ENCODE data around the gene MRPL53. TPM values are rescaled to one million over a fixed set of nuclear protein-coding genes. Genes with fewer than 3 reads are reported as not detected.
A peak's percentile ranks its signal among the peaks of the same experiment; 100 is the strongest.

Gene MRPL53
- total RNA-seq, 1 experiment from 2014 or later = 52.1 TPM

GRCh38 chr2:74474481-74474880 is 2.0 kb upstream of the MRPL53 start (continued):
- TF ChIP-seq ZNF263 (CRISPR knock-in tag; IDR thresholded peaks at IDR 0.05; ENCODE audit: low read depth) = no peak
- no peak for TF ChIP-seq NFYB (CRISPR knock-in tag; conservative IDR thresholded peaks at IDR 0.05; ENCODE audit: low read depth)

GRCh38 chr2:74472945-74473258 is 422 bp upstream of the MRPL53 start:
- POLR2A ChIA-PET = interaction anchor here (0.9 to 1.5 kb wide), 6 partner anchors 9 to 223 kb away, joined by 3 to 9 read pairs (median 4); partner anchors contain the start of genes AUP1, CCDC142, HTRA2 and WBP1
- peaks cover 11% of the 10 kb centered on the region for H3K4me1 Mint-ChIP-seq
- no peak for TF ChIP-seq ZNF512 (CRISPR knock-in tag; IDR thresholded peaks at IDR 0.05; ENCODE audit: borderline replicate concordance)
- no peak for TF ChIP-seq E2F4 (CRISPR knock-in tag; IDR thresholded peaks at IDR 0.05; ENCODE audit: borderline replicate concordance, low read depth)
- TF ChIP-seq CREM (CRISPR knock-in tag; IDR thresholded peaks at IDR 0.05) = no peak
- TF ChIP-seq AR (CRISPR knock-in tag; IDR thresholded peaks at IDR 0.05) = no peak
- H3K27ac Mint-ChIP-seq = peak overlapping the region; percentile 99
- no peaks in the 10 kb centered on the region for H3K9me3 Mint-ChIP-seq
- ATAC-seq = no peak
- H3K27me3 Mint-ChIP-seq (ENCODE audit: low read depth) = no peaks in the 10 kb centered on the region
- DNase-seq (ENCODE audit: low spot score) = no peak
- H3K4me3 Mint-ChIP-seq = peak overlapping the region; percentile 96
- CTCF ChIA-PET = interaction anchor here (0.7 to 2.7 kb wide), 7 partner anchors 10 to 138 kb away, joined by 3 to 23 read pairs (median 4); partner anchors contain the start of genes CCDC142, TTC31 and WBP1
- peaks cover 14% of the 10 kb centered on the region for H3K36me3 Mint-ChIP-seq

- peaks cover 11% of the 10 kb centered on the region for H3K4me1 Mint-ChIP-seq
- CTCF ChIA-PET = interaction anchor here (1.0 to 2.7 kb wide), 3 partner anchors 10 to 35 kb away, joined by 3 to 18 read pairs (median 3); partner anchors contain the start of gene WBP1
- H3K27ac Mint-ChIP-seq = peak overlapping the region; percentile 99
- no peak for DNase-seq (ENCODE audit: low spot score)
- no peaks in the 10 kb centered on the region for H3K27me3 Mint-ChIP-seq (ENCODE audit: low read depth)
- H3K4me3 Mint-ChIP-seq = peak overlapping the region; percentile 96
- peaks cover 14% of the 10 kb centered on the region for H3K36me3 Mint-ChIP-seq
- ATAC-seq = no peak
- POLR2A ChIA-PET = interaction anchor here (0.6 to 0.8 kb wide), 3 partner anchors 9 to 191 kb away, joined by 3 to 6 read pairs (median 4); partner anchors contain the start of gene WBP1
- H3K9me3 Mint-ChIP-seq = no peaks in the 10 kb centered on the region
- TF ChIP-seq USF1 (CRISPR knock-in tag; IDR thresholded peaks at IDR 0.05) (no peak), MXD4 (CRISPR knock-in tag; IDR thresholded peaks at IDR 0.05; ENCODE audit: borderline replicate concordance) (no peak), NR3C1 (CRISPR knock-in tag; conservative IDR thresholded peaks at IDR 0.05; ENCODE audit: low read depth) (no peak), NFE2L1 (CRISPR knock-in tag; IDR thresholded peaks at IDR 0.05) (no peak), CTCF (IDR thresholded peaks at IDR 0.05) (no peak), USF2 (CRISPR knock-in tag; IDR thresholded peaks at IDR 0.05) (no peak), ZNF425 (CRISPR knock-in tag; conservative IDR thresholded peaks at IDR 0.05) (no peak), ZBTB21 (CRISPR knock-in tag; IDR thresholded peaks at IDR 0.05; ENCODE audit: borderline replicate concordance) (no peak), ZNF317 (CRISPR knock-in tag; IDR thresholded peaks at IDR 0.05; ENCODE audit: borderline replicate concordance, low read depth) (no peak), NR2C2 (CRISPR knock-in tag; IDR thresholded peaks at IDR 0.05) (no peak), GTF2I (CRISPR knock-in tag; conservative IDR thresholded peaks at IDR 0.05) (no peak), CDX4 (CRISPR knock-in tag; IDR thresholded peaks at IDR 0.05; ENCODE audit: borderline replicate concordance) (no peak), FOXP1 (CRISPR knock-in tag; IDR thresholded peaks at IDR 0.05; ENCODE audit: borderline replicate concordance) (no peak)
These were observed 981 bp downstream of the MRPL53 start for GRCh38 chr2:74471332-74472065.

Data from WTC11 (cell line).